GM12872 (cell line): Measurements from ENCODE around the gene VWC2L.

Experiments used
- CTCF ChIP-seq: IDR thresholded peaks from 3 replicates; pipeline ENCODE4 v1.5.1; 2011; ENCODE audit warnings: low read depth, mild to moderate bottlenecking, low read length, moderate library complexity; ENCODE audit not compliant: insufficient read depth

Gene VWC2L

GRCh38 chr2:214550786-214551185 lies 139.9 kb downstream of the VWC2L start:
- TF ChIP-seq CTCF = no peak

- no peak for TF ChIP-seq CTCF
These were observed 147.0 kb downstream of the VWC2L start for GRCh38 chr2:214557884-214558283.

- no peak for TF ChIP-seq CTCF
These were observed 147.5 kb downstream of the VWC2L start for GRCh38 chr2:214558341-214558740.

- no peak for TF ChIP-seq CTCF
These were observed 149.3 kb downstream of the VWC2L start for GRCh38 chr2:214560176-214560575.

- TF ChIP-seq CTCF = no peak
These were observed 149.8 kb downstream of the VWC2L start for GRCh38 chr2:214560618-214561190.

- no peak for TF ChIP-seq CTCF
These were observed 154.4 kb downstream of the VWC2L start for GRCh38 chr2:214565246-214565645.

- TF ChIP-seq CTCF = no peak
These were observed 155.6 kb downstream of the VWC2L start for GRCh38 chr2:214566457-214566856.
